ENCODE results near the gene ASPA.

DNA sequence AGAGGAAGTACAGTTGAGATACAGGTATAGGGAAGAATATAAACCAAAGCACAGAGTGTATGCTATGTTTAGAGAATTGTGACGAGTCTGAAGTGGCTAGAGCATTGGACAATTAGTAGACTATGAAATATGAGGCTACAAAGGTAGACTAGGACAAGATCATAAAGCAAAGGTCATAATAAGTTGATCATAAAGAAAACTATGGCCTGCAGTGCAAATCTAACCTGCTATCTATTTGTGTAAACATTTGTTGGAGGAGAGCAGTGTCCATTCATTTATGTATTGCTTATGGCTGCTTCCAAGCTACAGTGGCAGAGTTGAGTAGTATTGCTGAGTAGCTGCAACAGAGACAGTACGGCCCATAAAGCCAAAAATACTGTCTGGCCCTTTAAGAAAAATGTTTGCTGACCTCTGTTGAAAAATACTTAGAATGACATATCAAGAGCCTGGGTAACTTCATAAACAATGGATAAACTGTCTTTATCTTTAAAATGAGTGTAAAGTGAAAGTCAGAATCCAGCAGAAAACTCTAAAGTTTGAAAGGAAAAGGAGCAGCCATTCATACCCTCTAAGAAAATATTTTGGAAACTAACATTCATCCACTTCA lies 27.6 kb upstream of the ASPA start:
- TF ChIP-seq, protein P1, sequence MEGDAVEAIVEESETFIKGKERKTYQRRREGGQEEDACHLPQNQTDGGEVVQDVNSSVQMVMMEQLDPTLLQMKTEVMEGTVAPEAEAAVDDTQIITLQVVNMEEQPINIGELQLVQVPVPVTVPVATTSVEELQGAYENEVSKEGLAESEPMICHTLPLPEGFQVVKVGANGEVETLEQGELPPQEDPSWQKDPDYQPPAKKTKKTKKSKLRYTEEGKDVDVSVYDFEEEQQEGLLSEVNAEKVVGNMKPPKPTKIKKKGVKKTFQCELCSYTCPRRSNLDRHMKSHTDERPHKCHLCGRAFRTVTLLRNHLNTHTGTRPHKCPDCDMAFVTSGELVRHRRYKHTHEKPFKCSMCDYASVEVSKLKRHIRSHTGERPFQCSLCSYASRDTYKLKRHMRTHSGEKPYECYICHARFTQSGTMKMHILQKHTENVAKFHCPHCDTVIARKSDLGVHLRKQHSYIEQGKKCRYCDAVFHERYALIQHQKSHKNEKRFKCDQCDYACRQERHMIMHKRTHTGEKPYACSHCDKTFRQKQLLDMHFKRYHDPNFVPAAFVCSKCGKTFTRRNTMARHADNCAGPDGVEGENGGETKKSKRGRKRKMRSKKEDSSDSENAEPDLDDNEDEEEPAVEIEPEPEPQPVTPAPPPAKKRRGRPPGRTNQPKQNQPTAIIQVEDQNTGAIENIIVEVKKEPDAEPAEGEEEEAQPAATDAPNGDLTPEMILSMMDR (IDR thresholded peaks at IDR 0.05): no peak
- no peak for TF ChIP-seq POLR2A (IDR thresholded peaks at IDR 0.05; ENCODE audit: low read depth)
- TF ChIP-seq EP300 (IDR thresholded peaks at IDR 0.05): no peak
- no peak for TF ChIP-seq POLR2AphosphoS5 (IDR thresholded peaks at IDR 0.05)
